HG03045 (cell line): ENCODE results near the gene FBXW2.

Experiments used
- ATAC-seq: cut with Tn5 transposase; IDR thresholded peaks from one replicate; pipeline ENCODE4 v1.9.1; 2021; ENCODE audit warnings: mild to moderate bottlenecking, moderate library complexity; ENCODE audit not compliant: unreplicated experiment

Gene FBXW2

GRCh38 chr9:120745278-120745677 is 47.9 kb downstream of the FBXW2 start:
- no peak for ATAC-seq

GRCh38 chr9:120742951-120743416 is 50.2 kb downstream of the FBXW2 start:
- no peak for ATAC-seq

GRCh38 chr9:120741701-120742100 is 51.5 kb downstream of the FBXW2 start:
- ATAC-seq, result no peak

- ATAC-seq, result no peak
Observed at GRCh38 chr9:120741191-120741590, 52.0 kb downstream of the FBXW2 start.

GRCh38 chr9:120740132-120740531 is 53.1 kb downstream of the FBXW2 start:
- ATAC-seq, result no peak

- no peak for ATAC-seq
Observed at GRCh38 chr9:120737416-120738165, 55.6 kb downstream of the FBXW2 start.

GRCh38 chr9:120736881-120737280 is 56.3 kb downstream of the FBXW2 start:
- no peak for ATAC-seq

GRCh38 chr9:120735415-120736126 is 57.6 kb downstream of the FBXW2 start:
- no peak for ATAC-seq

- ATAC-seq, result no peak
Observed at GRCh38 chr9:120734607-120735410, 58.4 kb downstream of the FBXW2 start.

GRCh38 chr9:120733190-120733589 is 60.0 kb downstream of the FBXW2 start:
- ATAC-seq, result no peak

GRCh38 chr9:120730654-120731514 is 62.3 kb downstream of the FBXW2 start:
- ATAC-seq, result no peak

- ATAC-seq, result no peak
Observed at GRCh38 chr9:120729791-120730241, 63.4 kb downstream of the FBXW2 start.

- no peak for ATAC-seq
Observed at GRCh38 chr9:120726484-120726883, 66.7 kb downstream of the FBXW2 start.

GRCh38 chr9:120725907-120726306 is 67.3 kb downstream of the FBXW2 start:
- ATAC-seq, result no peak

GRCh38 chr9:120724757-120725400 is 68.3 kb downstream of the FBXW2 start:
- ATAC-seq, result no peak

GRCh38 chr9:120723565-120723964 is 69.7 kb downstream of the FBXW2 start:
- ATAC-seq, result no peak

- ATAC-seq, result no peak
Observed at GRCh38 chr9:120720404-120720803, 72.8 kb downstream of the FBXW2 start.

- no peak for ATAC-seq
Observed at GRCh38 chr9:120718316-120718715, 74.9 kb downstream of the FBXW2 start.

GRCh38 chr9:120717176-120717575 is 76.0 kb downstream of the FBXW2 start:
- ATAC-seq, result no peak

- ATAC-seq, result no peak
Observed at GRCh38 chr9:120716483-120716882, 76.7 kb downstream of the FBXW2 start.
